ENCODE data around the gene AQP6.

DNA sequence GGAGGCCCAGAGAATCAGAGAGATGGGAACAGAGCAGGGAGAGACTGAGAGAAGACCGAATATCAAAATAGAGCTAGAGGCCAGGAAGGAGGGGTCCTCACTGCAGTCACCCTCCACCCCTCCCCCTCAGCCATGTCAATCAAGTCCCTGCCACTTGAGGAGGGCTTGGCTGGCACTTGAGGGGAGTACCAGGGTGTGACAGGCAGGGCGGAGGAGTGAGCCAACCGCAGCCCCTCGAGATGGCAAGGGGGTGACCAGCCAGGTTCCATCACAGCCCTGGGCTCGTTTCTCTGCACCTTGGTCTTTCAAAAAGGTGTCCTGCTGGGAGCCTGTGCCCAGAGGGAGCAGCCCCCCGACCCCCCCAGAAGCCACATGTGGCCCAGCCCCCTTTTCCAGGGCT lies 6.9 kb upstream of the AQP6 start:
- TF ChIP-seq EZH2 (optimal IDR thresholded peaks at IDR 0.05; ENCODE audit: low read depth, low read length): no peak
- TF ChIP-seq, protein P1, sequence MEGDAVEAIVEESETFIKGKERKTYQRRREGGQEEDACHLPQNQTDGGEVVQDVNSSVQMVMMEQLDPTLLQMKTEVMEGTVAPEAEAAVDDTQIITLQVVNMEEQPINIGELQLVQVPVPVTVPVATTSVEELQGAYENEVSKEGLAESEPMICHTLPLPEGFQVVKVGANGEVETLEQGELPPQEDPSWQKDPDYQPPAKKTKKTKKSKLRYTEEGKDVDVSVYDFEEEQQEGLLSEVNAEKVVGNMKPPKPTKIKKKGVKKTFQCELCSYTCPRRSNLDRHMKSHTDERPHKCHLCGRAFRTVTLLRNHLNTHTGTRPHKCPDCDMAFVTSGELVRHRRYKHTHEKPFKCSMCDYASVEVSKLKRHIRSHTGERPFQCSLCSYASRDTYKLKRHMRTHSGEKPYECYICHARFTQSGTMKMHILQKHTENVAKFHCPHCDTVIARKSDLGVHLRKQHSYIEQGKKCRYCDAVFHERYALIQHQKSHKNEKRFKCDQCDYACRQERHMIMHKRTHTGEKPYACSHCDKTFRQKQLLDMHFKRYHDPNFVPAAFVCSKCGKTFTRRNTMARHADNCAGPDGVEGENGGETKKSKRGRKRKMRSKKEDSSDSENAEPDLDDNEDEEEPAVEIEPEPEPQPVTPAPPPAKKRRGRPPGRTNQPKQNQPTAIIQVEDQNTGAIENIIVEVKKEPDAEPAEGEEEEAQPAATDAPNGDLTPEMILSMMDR (IDR thresholded peaks at IDR 0.05; ENCODE audit: low read length): no peak
